DND-41 (cell line): Measurements from ENCODE around the gene RNF10.
"Not testable (repeated sequence)": the region's sequence is repeated elsewhere in the genome, so short reads cannot be mapped to it uniquely, and the experiment has no call there.

Source experiments
- ATAC-seq: fragments of 200-7000 bp; cut with Tn5 transposase; 3 replicates; pipeline ENCODE4 v1.9.1; 2021; ENCODE audit warnings: low read depth; ENCODE audit not compliant: insufficient read depth
- DNase-seq: peaks from one replicate; pipeline ENCODE4 v3.0.0-alpha.2; 2020
- H2AFZ ChIP-seq: 2 replicates; pipeline ENCODE4 v1.6.0; 2012; ENCODE audit warnings: low read depth, low read length
- H3K27ac ChIP-seq: 2 replicates; pipeline ENCODE4 v1.5.1; 2012; ENCODE audit warnings: low read length, inconsistent platforms
- H3K27me3 ChIP-seq: fragments of 200-600 bp; sonication (generic); 2 replicates; pipeline ENCODE4 v1.6.0; 2012; ENCODE audit warnings: low read length, mild to moderate bottlenecking, inconsistent platforms; ENCODE audit not compliant: insufficient read depth, poor library complexity
- H3K36me3 ChIP-seq: 2 replicates; pipeline ENCODE4 v1.5.1; 2012; ENCODE audit warnings: low read length, inconsistent platforms; ENCODE audit not compliant: insufficient read depth
- H3K4me1 ChIP-seq: 2 replicates; pipeline ENCODE4 v1.5.1; 2012; ENCODE audit warnings: mild to moderate bottlenecking, low read length; ENCODE audit not compliant: insufficient read depth
- H3K4me2 ChIP-seq: 2 replicates; pipeline ENCODE4 v1.6.0; 2012; ENCODE audit warnings: mild to moderate bottlenecking, moderate library complexity, low read length, inconsistent platforms; ENCODE audit not compliant: insufficient read depth
- H3K4me3 ChIP-seq, 2 experiments: fragments of 200-600 bp in 1 of 2; shearing (Covaris generic) in 1 of 2; 2 replicates each; pipeline ENCODE4 v1.5.1; 2012 to 2016; ENCODE audit warnings: inconsistent platforms in 2 of 2, low read length in 2 of 2, mild to moderate bottlenecking in 2 of 2, low read depth in 1 of 2, moderate library complexity in 1 of 2
- H3K79me2 ChIP-seq: 2 replicates; pipeline ENCODE4 v1.6.0; 2012; ENCODE audit warnings: low read length, inconsistent platforms; ENCODE audit not compliant: insufficient read depth
- H3K9ac ChIP-seq: 2 replicates; pipeline ENCODE4 v1.6.0; 2012; ENCODE audit warnings: low read depth, mild to moderate bottlenecking, inconsistent platforms, low read length, moderate library complexity
- H3K9me3 ChIP-seq: 2 replicates; pipeline ENCODE4 v1.5.1; 2012; ENCODE audit warnings: low read length, moderate library complexity, mild to moderate bottlenecking, inconsistent platforms; ENCODE audit not compliant: insufficient read depth, severe bottlenecking
- H4K20me1 ChIP-seq: 2 replicates; pipeline ENCODE4 v1.6.0; 2012; ENCODE audit warnings: low read length; ENCODE audit not compliant: insufficient read depth
- CTCF ChIP-seq: IDR thresholded peaks from 2 replicates; pipeline ENCODE4 v1.5.1; 2012; ENCODE audit warnings: borderline replicate concordance, low read length, moderate library complexity, mild to moderate bottlenecking; ENCODE audit not compliant: poor library complexity, severe bottlenecking; ENCODE audit errors: extremely low read depth
- EZH2 ChIP-seq: IDR thresholded peaks from 3 replicates; pipeline ENCODE4 v1.6.1; 2012; ENCODE audit warnings: borderline replicate concordance, low read depth, mild to moderate bottlenecking, moderate library complexity, low read length, inconsistent platforms; ENCODE audit not compliant: severe bottlenecking

RNF10 gene

GRCh38 chr12:120598674-120599463 is 64.7 kb downstream of the RNF10 start:
- TF ChIP-seq CTCF (no peak), EZH2 (no peak)
- H4K20me1 ChIP-seq = no peaks in the 10 kb centered on the region
- H2AFZ ChIP-seq = no peak overlapping the region
- no peaks in the 10 kb centered on the region for H3K4me1 ChIP-seq
- no peak overlapping the region for H3K27ac ChIP-seq
- no peaks in the 10 kb centered on the region for H3K36me3 ChIP-seq
- H3K4me2 ChIP-seq = no peak overlapping the region
- no peak overlapping the region for H3K9ac ChIP-seq
- ATAC-seq = no peak; the same call in 2 of the 3 replicates
- H3K79me2 ChIP-seq = no peaks in the 10 kb centered on the region
- H3K4me3 ChIP-seq = no peak overlapping the region
- H3K9me3 ChIP-seq = no peaks in the 10 kb centered on the region
- DNase-seq = no peak
- H3K27me3 ChIP-seq = peaks cover 9% of the 10 kb centered on the region

GRCh38 chr12:120599672-120600552 is 65.8 kb downstream of the RNF10 start:
- TF ChIP-seq EZH2 = no peak
- TF ChIP-seq CTCF = no peak
- Histone ChIP-seq H3K36me3 (no peaks in the 10 kb centered on the region), H3K4me2 (no peak overlapping the region), H4K20me1 (no peaks in the 10 kb centered on the region), H3K4me3 (no peak overlapping the region), H3K9me3 (no peaks in the 10 kb centered on the region), H3K79me2 (no peaks in the 10 kb centered on the region), H3K27ac (no peak overlapping the region), H3K4me1 (no peaks in the 10 kb centered on the region), H3K27me3 (peaks cover 9% of the 10 kb centered on the region), H2AFZ (no peak overlapping the region), H3K9ac (no peak overlapping the region)
- DNase-seq = no peak
- no peak for ATAC-seq

GRCh38 chr12:120602416-120602815 is 68.3 kb downstream of the RNF10 start:
- DNase-seq, H3K9me3 ChIP-seq, H3K4me1 ChIP-seq, H4K20me1 ChIP-seq, H3K4me2 ChIP-seq, H3K36me3 ChIP-seq, H3K9ac ChIP-seq, ATAC-seq, H3K27me3 ChIP-seq, H3K4me3 ChIP-seq, H3K79me2 ChIP-seq, H3K27ac ChIP-seq, H2AFZ ChIP-seq: not testable (repeated sequence)

- no peaks in the 10 kb centered on the region for H4K20me1 ChIP-seq
- no peaks in the 10 kb centered on the region for H3K9me3 ChIP-seq
- H3K4me1 ChIP-seq = no peaks in the 10 kb centered on the region
- no peak overlapping the region for H3K4me3 ChIP-seq
- TF ChIP-seq CTCF (no peak), EZH2 (no peak)
- no peaks in the 10 kb centered on the region for H3K36me3 ChIP-seq
- DNase-seq = no peak
- no peak overlapping the region for H3K4me2 ChIP-seq
- ATAC-seq = no peak
- no peak overlapping the region for H3K9ac ChIP-seq
- peaks cover 7% of the 10 kb centered on the region for H3K27me3 ChIP-seq
- no peaks in the 10 kb centered on the region for H3K79me2 ChIP-seq
- H3K27ac ChIP-seq = no peak overlapping the region
- no peak overlapping the region for H2AFZ ChIP-seq
Observed at GRCh38 chr12:120610560-120610959, 76.4 kb downstream of the RNF10 start.

- H3K4me2 ChIP-seq, DNase-seq, H2AFZ ChIP-seq, H3K36me3 ChIP-seq, H3K4me1 ChIP-seq, H3K27me3 ChIP-seq, H3K9ac ChIP-seq, ATAC-seq, H3K9me3 ChIP-seq, H4K20me1 ChIP-seq, H3K4me3 ChIP-seq, H3K79me2 ChIP-seq, H3K27ac ChIP-seq: not testable (repeated sequence)
Observed at GRCh38 chr12:120611534-120611933, 77.4 kb downstream of the RNF10 start.
